ENCODE data around the gene DAGLA. TPM values are rescaled to one million over a fixed set of nuclear protein-coding genes. Genes with fewer than 3 reads are reported as not detected.

Gene DAGLA
- total and polyA plus RNA-seq, 2 donors from 2014 or later, result 1.4 to 3.9 TPM

GRCh38 chr11:61718621-61719302 is 38.6 kb downstream of the DAGLA start:
- intact Hi-C loops (cut with DNase I), result no loop called here
- Histone ChIP-seq H3K27me3 (ENCODE audit: control insufficient read depth, insufficient read depth, low read length) (no peaks in the 10 kb centered on the region), H3K9ac (ENCODE audit: low read length in 3 of 3) (no peak overlapping the region), H3K36me3 (ENCODE audit: control insufficient read depth in 2 of 3, insufficient read depth in 3 of 3, low read length in 3 of 3) (no peaks in the 10 kb centered on the region), H3K27ac (ENCODE audit: low read depth in 2 of 2, low read length in 2 of 2) (no peak overlapping the region), H3K9me3 (ENCODE audit: control insufficient read depth in 2 of 3, insufficient read depth in 1 of 3, low read length in 3 of 3) (no peaks in the 10 kb centered on the region), H3K4me3 (ENCODE audit: low read length in 3 of 3) (peak overlapping the region in 1 of 3 donors; percentile 9), H3K4me1 (ENCODE audit: control insufficient read depth in 2 of 3, insufficient read depth in 2 of 3, low read depth in 1 of 3, low read length in 3 of 3) (no peaks in the 10 kb centered on the region)
- TF ChIP-seq CTCF (IDR thresholded peaks at IDR 0.05; ENCODE audit: borderline replicate concordance, extremely low read depth, insufficient read depth), result no peak
- DNase-seq (peak in 4 of 5 donors; percentile 85 to 94 (median 90)), FAIRE-seq (no peak)

GRCh38 chr11:61719978-61720377 is 39.8 kb downstream of the DAGLA start:
- no peak for DNase-seq
- no peak for FAIRE-seq
- Histone ChIP-seq H3K4me1 (ENCODE audit: control insufficient read depth in 2 of 3, insufficient read depth in 2 of 3, low read depth in 1 of 3, low read length in 3 of 3) (no peaks in the 10 kb centered on the region), H3K9me3 (ENCODE audit: control insufficient read depth in 2 of 3, insufficient read depth in 1 of 3, low read length in 3 of 3) (no peaks in the 10 kb centered on the region), H3K27me3 (ENCODE audit: control insufficient read depth, insufficient read depth, low read length) (no peaks in the 10 kb centered on the region), H3K36me3 (ENCODE audit: control insufficient read depth in 2 of 3, insufficient read depth in 3 of 3, low read length in 3 of 3) (no peaks in the 10 kb centered on the region), H3K9ac (ENCODE audit: low read length in 3 of 3) (no peak overlapping the region), H3K27ac (ENCODE audit: low read depth in 2 of 2, low read length in 2 of 2) (no peak overlapping the region), H3K4me3 (ENCODE audit: low read length in 3 of 3) (no peak overlapping the region)
- intact Hi-C loops (cut with DNase I), result no loop called here
- TF ChIP-seq CTCF (IDR thresholded peaks at IDR 0.05; ENCODE audit: borderline replicate concordance, extremely low read depth, insufficient read depth), result no peak

- no peak overlapping the region for H3K4me3 ChIP-seq (ENCODE audit: low read length in 3 of 3)
- intact Hi-C loops (cut with DNase I), result no loop called here
- no peak for DNase-seq
- no peaks in the 10 kb centered on the region for H3K9me3 ChIP-seq (ENCODE audit: control insufficient read depth in 2 of 3, insufficient read depth in 1 of 3, low read length in 3 of 3)
- no peaks in the 10 kb centered on the region for H3K36me3 ChIP-seq (ENCODE audit: control insufficient read depth in 2 of 3, insufficient read depth in 3 of 3, low read length in 3 of 3)
- H3K4me1 ChIP-seq (ENCODE audit: control insufficient read depth in 2 of 3, insufficient read depth in 2 of 3, low read depth in 1 of 3, low read length in 3 of 3), result no peaks in the 10 kb centered on the region
- no peak for FAIRE-seq
- no peak for TF ChIP-seq CTCF (IDR thresholded peaks at IDR 0.05; ENCODE audit: borderline replicate concordance, extremely low read depth, insufficient read depth)
- H3K27ac ChIP-seq (ENCODE audit: low read depth in 2 of 2, low read length in 2 of 2), result no peak overlapping the region
- no peaks in the 10 kb centered on the region for H3K27me3 ChIP-seq (ENCODE audit: control insufficient read depth, insufficient read depth, low read length)
- no peak overlapping the region for H3K9ac ChIP-seq (ENCODE audit: low read length in 3 of 3)
These were observed 40.4 kb downstream of the DAGLA start for GRCh38 chr11:61720597-61720996.

GRCh38 chr11:61724437-61724836 is 44.2 kb downstream of the DAGLA start:
- H3K36me3 ChIP-seq (ENCODE audit: control insufficient read depth in 2 of 3, insufficient read depth in 3 of 3, low read length in 3 of 3), result no peaks in the 10 kb centered on the region
- no peak for TF ChIP-seq CTCF (IDR thresholded peaks at IDR 0.05; ENCODE audit: borderline replicate concordance, extremely low read depth, insufficient read depth)
- no peaks in the 10 kb centered on the region for H3K27me3 ChIP-seq (ENCODE audit: control insufficient read depth, insufficient read depth, low read length)
- H3K9ac ChIP-seq (ENCODE audit: low read length in 3 of 3), result no peak overlapping the region
- H3K4me1 ChIP-seq (ENCODE audit: control insufficient read depth in 2 of 3, insufficient read depth in 2 of 3, low read depth in 1 of 3, low read length in 3 of 3), result no peaks in the 10 kb centered on the region
- DNase-seq (no peak), FAIRE-seq (no peak)
- H3K27ac ChIP-seq (ENCODE audit: low read depth in 2 of 2, low read length in 2 of 2), result no peak overlapping the region
- H3K9me3 ChIP-seq (ENCODE audit: control insufficient read depth in 2 of 3, insufficient read depth in 1 of 3, low read length in 3 of 3), result no peaks in the 10 kb centered on the region
- intact Hi-C loops (cut with DNase I), result no loop called here
- no peak overlapping the region for H3K4me3 ChIP-seq (ENCODE audit: low read length in 3 of 3)

All from kidney (tissue), 14 donors.